ENCODE data around the gene RGPD4.

The RGPD4 gene

DNA sequence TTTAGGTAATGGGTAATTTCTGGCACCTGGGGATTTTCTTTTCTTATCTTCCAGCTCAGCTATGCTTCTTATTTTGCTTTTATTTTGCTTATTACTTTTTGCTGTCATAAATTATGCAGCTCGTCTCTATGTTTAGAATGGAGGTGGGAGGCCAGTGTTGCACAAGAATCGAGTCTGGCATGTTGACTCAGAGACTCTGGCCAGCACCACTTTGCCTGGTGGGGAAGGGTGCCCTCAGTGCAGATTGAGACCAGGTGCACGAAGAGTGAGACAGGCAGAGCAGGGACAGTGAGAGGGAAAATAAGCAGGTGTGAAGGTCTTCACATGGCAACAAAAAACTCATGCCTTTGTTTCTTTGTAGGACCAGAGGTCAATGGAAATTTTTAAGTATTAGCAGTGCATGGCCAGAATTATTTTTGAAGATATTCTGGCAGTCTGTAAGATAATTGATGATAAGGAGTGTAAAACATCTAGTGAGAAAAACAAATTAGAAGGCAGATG, 100.4 kb downstream of the RGPD4 start:
- DNase-seq (ENCODE audit: extremely low spot score): no peak
- ChIA-PET CTCF (interaction anchor here (0.9 to 1.4 kb wide), 2 partner anchors 10 to 267 kb away, joined by 3 to 4 read pairs; no protein-coding TSS in a partner anchor), POLR2A (no interaction called here)
- no peak for TF ChIP-seq L3MBTL2 (conservative IDR thresholded peaks at IDR 0.05)
- TF ChIP-seq FOXM1 (IDR thresholded peaks at IDR 0.05; ENCODE audit: borderline replicate concordance): no peak
- no peak for TF ChIP-seq FOXK2 (IDR thresholded peaks at IDR 0.05)
- no peak for TF ChIP-seq SP1 (IDR thresholded peaks at IDR 0.05)
- no peak for TF ChIP-seq NFRKB (IDR thresholded peaks at IDR 0.05)
- TF ChIP-seq ZNF384 (IDR thresholded peaks at IDR 0.05): no peak
- no peak for TF ChIP-seq SUZ12 (IDR thresholded peaks at IDR 0.05)
- TF ChIP-seq LEF1 (IDR thresholded peaks at IDR 0.05; ENCODE audit: borderline replicate concordance): no peak
- TF ChIP-seq, protein P1, sequence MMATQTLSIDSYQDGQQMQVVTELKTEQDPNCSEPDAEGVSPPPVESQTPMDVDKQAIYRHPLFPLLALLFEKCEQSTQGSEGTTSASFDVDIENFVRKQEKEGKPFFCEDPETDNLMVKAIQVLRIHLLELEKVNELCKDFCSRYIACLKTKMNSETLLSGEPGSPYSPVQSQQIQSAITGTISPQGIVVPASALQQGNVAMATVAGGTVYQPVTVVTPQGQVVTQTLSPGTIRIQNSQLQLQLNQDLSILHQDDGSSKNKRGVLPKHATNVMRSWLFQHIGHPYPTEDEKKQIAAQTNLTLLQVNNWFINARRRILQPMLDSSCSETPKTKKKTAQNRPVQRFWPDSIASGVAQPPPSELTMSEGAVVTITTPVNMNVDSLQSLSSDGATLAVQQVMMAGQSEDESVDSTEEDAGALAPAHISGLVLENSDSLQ (IDR thresholded peaks at IDR 0.05): no peak
- no peak for TF ChIP-seq FOXA1 (IDR thresholded peaks at IDR 0.05)
- no peak for TF ChIP-seq BHLHE40 (IDR thresholded peaks at IDR 0.05; ENCODE audit: borderline replicate concordance)
- TF ChIP-seq TARDBP (IDR thresholded peaks at IDR 0.05): no peak
- no peak for TF ChIP-seq HDGF (IDR thresholded peaks at IDR 0.05; ENCODE audit: borderline replicate concordance)

DNA sequence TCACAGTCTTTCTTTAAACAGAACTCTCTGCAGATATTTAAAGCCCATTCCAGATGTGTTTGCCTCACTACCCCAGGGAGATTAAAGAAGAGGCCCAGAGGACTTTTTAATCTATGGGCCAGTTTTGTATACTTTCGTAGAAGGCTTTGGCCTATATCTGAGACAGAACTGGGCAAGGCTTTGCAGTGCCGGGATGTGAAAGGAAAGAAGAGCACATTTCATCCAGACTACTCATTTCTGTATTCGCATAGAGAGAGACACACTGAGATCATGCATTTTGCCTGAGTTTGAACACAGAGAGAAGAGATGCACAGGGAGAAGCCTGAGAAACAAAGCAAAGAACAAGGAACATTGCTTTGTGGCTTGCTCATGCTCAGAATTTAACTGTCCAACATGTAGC, 104.7 kb downstream of the RGPD4 start:
- CTCF ChIA-PET: interaction anchor here (0.7 kb wide), 1 partner anchor 1303 kb away, joined by 3 read pairs; no protein-coding TSS in a partner anchor
- TF ChIP-seq SUZ12 (IDR thresholded peaks at IDR 0.05): no peak
- POLR2A ChIA-PET: no interaction called here
- DNase-seq (ENCODE audit: extremely low spot score): no peak

DNA sequence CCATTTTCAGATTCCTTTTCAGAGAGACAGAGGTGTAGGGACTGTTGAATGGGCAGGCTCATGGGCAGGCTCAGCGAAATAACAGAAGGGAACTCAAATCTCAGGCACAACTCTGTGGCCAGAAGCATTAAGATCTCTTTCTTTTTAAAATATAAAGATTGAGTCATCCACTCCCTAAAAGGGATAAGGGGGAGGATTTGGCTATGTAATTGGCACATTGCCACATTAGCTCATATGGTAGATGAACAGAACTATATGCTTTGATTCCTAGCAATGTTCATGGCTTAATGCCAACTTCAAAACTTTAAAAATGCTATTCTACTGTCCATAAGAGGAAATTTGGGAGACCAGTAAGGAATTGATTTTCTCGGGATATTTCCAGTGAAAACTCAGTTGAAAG, 105.8 kb downstream of the RGPD4 start:
- CTCF ChIA-PET: no interaction called here
- DNase-seq (ENCODE audit: extremely low spot score): no peak
- TF ChIP-seq L3MBTL2 (conservative IDR thresholded peaks at IDR 0.05): no peak
- TF ChIP-seq ZNF384 (IDR thresholded peaks at IDR 0.05): no peak
- TF ChIP-seq CTBP1 (IDR thresholded peaks at IDR 0.05; ENCODE audit: borderline replicate concordance): no peak
- no peak for TF ChIP-seq LEF1 (IDR thresholded peaks at IDR 0.05; ENCODE audit: borderline replicate concordance)
- TF ChIP-seq FOXA1 (IDR thresholded peaks at IDR 0.05): no peak
- TF ChIP-seq BHLHE40 (IDR thresholded peaks at IDR 0.05; ENCODE audit: borderline replicate concordance): no peak
- POLR2A ChIA-PET: no interaction called here

DNA sequence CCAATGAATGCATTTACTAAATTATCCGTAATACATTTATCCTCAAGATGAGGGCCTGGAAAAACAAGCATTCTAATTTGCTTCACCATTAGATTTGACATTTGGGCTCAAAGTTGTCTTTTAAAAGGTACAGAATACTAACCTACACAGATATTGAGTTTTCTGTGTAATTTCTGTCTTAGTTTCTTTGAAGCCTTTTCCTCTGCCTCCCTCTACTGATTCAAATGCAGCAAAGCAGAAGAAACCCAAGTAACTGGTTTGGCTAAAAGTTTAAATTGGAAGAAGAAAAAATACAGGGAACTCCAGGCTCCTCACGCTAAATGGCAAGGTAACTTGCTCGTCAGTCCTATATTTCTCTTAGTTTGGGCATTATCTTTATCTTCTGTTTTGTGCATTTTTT, 106.3 kb downstream of the RGPD4 start:
- ChIA-PET CTCF (no interaction called here), POLR2A (no interaction called here)
- TF ChIP-seq SP1 (IDR thresholded peaks at IDR 0.05) (no peak), ARNT (IDR thresholded peaks at IDR 0.05) (no peak), CTBP1 (IDR thresholded peaks at IDR 0.05; ENCODE audit: borderline replicate concordance) (no peak), BHLHE40 (IDR thresholded peaks at IDR 0.05; ENCODE audit: borderline replicate concordance) (no peak), ZNF384 (IDR thresholded peaks at IDR 0.05) (no peak), SUZ12 (IDR thresholded peaks at IDR 0.05) (no peak), FOXM1 (IDR thresholded peaks at IDR 0.05; ENCODE audit: borderline replicate concordance) (no peak), L3MBTL2 (conservative IDR thresholded peaks at IDR 0.05) (no peak), TARDBP (IDR thresholded peaks at IDR 0.05) (no peak), NFRKB (IDR thresholded peaks at IDR 0.05) (no peak), FOXK2 (IDR thresholded peaks at IDR 0.05) (no peak), LEF1 (IDR thresholded peaks at IDR 0.05; ENCODE audit: borderline replicate concordance) (no peak), ELF4 (IDR thresholded peaks at IDR 0.05) (no peak), FOXA1 (IDR thresholded peaks at IDR 0.05) (no peak), HDGF (IDR thresholded peaks at IDR 0.05; ENCODE audit: borderline replicate concordance) (no peak)
- TF ChIP-seq, protein P1 (IDR thresholded peaks at IDR 0.05): no peak
- DNase-seq (ENCODE audit: extremely low spot score): no peak

DNA sequence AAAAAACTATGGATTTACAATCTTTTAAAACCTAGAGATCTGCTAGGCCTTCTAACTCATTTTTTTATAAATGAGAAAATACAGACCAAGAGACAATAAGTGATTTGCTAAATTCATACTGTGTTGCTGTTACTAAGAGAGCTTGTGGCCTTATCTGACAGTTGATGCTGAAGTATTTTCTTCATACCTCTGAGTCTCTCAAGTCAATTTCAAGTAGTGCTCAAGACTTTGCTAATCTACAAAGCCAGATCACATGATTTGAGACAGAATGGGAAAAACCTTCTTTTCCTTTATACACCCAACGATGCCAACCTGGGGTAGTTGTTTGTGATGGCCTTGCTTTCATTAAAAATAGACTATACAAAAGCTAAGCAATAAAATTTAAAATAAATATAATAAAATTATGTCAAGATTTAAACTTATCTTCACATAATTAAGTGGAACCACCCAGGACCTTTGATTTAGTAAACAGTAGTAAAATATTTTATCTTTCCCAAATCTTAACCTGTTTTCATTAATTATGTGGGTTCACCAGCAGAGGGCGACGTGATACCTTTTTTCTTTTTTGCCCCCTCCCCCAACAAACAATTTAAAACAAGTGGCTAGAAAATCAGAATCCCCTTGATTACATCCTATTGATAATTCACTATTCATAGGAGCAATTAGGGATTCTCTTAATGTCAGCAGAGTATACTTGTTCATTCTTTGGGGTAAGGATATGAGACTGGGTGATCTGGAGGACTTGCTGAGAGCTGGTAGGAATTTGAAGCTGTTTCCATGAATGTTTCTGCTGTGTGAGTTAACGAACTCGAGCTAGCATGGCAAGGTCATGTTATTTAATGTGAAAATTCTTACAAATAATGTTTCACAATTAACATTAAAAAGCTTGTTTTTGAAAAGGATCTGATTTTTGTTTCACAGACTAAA, 110.0 kb downstream of the RGPD4 start:
- ChIA-PET POLR2A (no interaction called here), CTCF (interaction anchor here (0.6 to 1.6 kb wide), 9 partner anchors 10 to 380 kb away, joined by 3 to 5 read pairs (median 4); no protein-coding TSS in a partner anchor)
- no peak for DNase-seq (ENCODE audit: extremely low spot score)
- TF ChIP-seq NFRKB (IDR thresholded peaks at IDR 0.05) (no peak), HDGF (IDR thresholded peaks at IDR 0.05; ENCODE audit: borderline replicate concordance) (no peak), ELF4 (IDR thresholded peaks at IDR 0.05) (no peak), LEF1 (IDR thresholded peaks at IDR 0.05; ENCODE audit: borderline replicate concordance) (no peak), FOXM1 (IDR thresholded peaks at IDR 0.05; ENCODE audit: borderline replicate concordance) (no peak), L3MBTL2 (conservative IDR thresholded peaks at IDR 0.05) (no peak), SP1 (IDR thresholded peaks at IDR 0.05) (no peak), SUZ12 (IDR thresholded peaks at IDR 0.05) (no peak), TARDBP (IDR thresholded peaks at IDR 0.05) (no peak)
- TF ChIP-seq, protein P1 (IDR thresholded peaks at IDR 0.05): no peak

Measured in HEK293T (cell line).